Stimulated activated CD8-positive, alpha-beta memory T cell treated with anti-CD3 and anti-CD28 coated beads, Interleukin-12 subunit alpha, Interleukin-12 subunit beta, amount 100 ng/mL, for 24 hours (primary cell): ENCODE measurements around the gene ARHGAP26.

Experiments
- DNase-seq: peaks from one replicate; pipeline ENCODE4 v3.0.0-alpha.2; 2020; ENCODE audit errors: extremely low read depth

ARHGAP26 gene

DNA sequence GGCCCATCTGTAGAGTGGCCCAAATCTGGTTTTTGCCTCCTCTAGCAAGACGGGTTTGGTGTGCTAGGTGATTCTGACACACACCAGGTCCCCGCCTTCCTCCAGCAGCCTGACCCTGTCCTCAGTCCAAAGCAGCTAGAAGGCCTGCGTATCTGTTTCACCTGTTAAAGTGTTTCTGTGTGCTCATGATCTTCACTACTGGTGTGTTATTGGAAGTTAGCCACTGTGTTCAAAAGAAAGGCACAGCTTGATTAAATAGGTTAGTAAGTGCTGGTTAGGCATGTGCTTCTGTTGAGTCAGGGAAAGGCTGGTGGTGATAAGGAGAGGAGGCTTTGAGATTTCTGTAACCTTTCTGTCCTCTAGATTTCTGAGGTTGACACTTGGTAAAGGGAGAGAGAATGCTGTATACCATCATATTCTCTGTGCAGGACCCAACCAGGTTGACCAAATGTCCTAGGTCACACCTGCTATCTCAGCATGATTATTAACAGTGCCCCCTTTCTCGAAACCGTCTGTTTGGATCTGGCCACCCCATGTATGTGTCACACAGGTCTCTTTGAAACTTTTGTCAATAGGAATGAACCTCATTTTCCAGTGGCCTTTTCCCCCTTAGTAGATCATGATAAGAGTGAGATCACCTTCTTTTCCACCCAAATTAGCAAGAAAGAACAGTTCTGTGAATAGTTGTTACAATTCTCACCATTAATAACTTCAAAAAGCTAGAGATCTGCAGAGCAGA lies 58.8 kb downstream of the ARHGAP26 start:
- DNase-seq, result no peak

DNA sequence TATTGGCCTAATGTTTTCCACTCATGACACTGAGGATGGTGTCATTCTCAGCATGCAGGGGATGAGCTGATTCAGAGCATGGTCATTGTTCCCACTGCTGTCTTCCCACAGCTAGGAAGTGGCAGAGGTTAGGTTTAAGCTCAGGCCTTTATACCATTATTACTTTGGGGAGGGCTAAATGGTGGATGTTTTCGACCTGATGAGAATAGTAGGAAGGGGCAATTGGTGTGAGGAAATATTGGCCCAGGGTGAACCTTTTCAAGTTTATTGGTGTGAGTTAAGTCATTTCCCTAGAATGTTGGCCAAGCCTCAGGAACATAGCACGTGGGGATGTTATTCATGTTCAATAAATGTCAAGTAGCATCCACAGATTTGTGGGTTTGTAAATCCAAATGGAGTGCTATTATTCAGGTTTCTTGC lies 59.6 kb downstream of the ARHGAP26 start:
- DNase-seq, result no peak

DNA sequence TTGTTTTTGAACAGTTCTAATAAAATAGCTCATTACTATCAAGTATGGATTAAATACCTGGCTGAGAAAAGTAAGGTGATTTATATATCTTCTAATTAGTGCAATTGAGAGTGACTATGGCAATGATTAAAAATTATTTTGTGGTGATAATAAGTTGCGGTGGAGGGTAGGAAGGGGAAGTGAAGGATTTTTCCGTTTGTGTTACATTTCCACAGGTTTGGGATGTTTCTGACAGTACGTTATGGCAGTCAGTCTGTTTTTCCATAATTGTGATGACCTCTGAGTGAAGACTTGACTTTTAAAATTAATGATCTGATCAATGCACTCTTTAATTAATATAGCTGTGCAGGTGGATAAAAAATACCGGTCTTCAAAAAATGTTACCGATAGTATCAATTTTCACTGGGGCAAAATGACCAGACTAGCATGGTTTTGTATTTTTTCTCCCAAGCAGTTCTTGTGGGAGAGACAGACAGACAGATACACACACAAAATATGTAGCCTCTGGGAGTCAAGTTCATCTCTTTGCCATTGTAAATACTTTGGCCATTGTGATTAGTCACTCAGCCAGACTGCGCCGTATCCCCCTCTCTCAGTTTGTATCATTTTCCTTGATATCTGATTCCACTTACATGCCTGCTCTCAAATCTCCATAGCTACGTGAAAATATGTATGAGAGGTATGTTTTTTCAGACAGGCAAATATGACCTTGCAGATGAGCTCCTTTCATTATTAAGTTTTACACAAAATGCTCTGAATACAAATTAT lies 60.2 kb downstream of the ARHGAP26 start:
- DNase-seq, result no peak

DNA sequence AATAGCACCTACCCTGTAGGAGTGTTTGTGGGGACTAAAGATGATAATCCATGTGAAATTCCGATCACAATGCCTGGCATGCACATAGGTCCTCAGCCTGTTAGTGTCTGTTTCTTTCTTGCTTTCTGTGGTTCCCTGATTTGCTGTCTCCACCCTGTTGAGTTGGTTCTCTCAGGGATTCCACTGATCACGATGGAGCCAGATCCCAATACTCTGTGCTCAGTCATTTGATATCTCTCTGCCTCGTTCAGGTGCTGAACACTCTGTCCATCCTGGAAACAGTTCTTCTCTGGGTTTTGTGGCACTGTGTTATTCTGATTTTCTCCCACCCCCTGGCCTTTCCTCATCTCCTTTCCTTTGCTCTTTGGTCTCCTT lies 60.8 kb downstream of the ARHGAP26 start:
- no peak for DNase-seq

DNA sequence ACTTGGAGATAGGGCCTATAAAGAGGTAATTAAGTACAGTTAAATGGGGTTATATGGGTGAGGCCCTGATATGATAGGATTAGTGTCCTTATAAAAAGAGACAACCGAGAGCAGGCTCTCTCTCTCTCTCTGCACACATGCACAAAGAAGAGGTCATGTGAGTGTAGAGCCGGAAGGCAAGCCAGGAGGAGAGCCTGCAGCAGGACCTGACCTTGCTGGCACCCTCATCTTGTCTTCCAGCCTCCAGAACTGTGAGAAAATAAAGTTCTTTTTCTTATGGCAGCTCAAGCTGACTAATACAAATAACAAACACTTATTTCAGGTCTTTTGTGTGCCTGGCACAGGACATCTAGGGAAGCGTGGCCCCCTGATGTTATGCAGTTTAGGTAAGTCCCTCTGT lies 62.1 kb downstream of the ARHGAP26 start:
- DNase-seq, result no peak

DNA sequence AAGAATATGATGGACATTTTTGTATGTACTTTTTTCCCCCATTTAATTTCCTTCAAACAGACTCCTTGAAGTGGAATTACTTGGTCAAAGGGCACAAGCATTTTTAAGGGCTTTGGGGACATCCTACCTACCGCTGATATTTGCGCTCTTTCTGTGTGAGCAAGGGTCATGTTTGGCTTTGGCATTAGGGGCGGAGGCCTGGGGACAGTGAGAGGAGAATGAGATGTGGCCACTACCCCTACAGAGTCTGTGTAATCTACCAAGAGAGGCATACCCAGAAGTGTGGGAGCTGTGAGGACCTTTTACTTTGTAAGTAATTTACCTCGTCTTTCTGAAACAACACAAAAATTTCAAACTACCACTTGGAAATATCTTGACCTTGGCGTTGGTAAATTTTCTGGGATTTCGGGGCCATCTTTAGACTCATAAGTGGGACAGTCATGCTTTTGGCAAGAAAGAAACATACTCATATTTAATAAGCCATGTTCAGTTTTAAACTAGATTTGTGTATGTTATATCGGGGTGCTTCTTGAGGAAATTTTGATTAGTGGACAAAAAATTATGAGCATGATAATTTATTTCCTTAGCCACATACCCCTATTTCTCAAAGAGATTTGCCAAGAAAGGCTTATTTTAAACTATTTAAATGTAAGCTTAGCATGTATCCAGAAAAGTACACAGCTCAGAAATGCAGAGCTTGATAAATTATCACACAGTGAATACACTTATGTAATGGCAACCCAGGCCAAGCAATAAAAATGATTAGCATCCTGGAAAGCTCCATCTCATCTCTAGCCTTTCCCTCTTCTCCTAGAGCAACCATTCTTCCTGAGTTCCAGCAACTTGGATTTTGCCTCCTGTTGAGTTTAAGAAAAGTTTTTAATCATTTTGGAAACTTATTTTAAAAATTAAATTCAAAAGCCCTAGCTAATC lies 63.6 kb downstream of the ARHGAP26 start:
- DNase-seq, result no peak

DNA sequence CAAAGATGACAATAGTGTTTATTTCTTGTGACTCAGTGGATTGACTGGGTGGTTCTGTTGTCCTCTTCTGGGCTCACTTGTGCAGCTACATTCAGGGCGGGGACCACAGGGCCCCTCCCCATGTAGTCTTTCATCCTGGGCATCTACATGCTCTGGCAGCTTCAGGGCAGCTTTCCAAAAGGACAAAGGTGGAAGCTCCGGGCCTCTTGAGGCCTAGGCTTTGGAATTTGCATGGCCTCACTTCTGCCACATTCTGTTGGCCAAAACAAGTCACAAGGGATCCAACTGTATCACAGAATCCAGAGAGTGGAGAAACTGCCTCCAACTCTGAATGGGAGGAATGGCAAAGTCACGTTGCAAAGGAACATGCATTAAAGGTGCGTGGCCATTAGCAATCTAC lies 64.3 kb downstream of the ARHGAP26 start:
- no peak for DNase-seq

DNA sequence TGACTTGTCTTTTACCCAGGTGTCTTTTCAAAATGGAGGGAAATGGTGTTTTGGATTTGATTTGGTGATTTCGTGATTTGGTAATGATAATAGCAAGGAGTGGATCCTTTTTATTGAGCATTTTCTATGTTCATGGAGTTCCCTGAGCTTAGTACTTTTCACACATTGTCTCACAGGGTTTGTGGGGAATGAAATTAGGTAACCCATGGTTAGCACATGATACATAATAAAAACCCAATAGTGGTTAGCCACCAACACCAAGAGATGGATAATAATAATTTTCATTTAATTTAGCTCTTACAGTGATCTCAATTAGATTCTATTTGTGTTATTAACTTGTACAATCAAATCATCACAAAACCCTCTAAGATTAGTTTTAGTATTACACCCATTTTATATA lies 65.4 kb downstream of the ARHGAP26 start:
- DNase-seq, result no peak

DNA sequence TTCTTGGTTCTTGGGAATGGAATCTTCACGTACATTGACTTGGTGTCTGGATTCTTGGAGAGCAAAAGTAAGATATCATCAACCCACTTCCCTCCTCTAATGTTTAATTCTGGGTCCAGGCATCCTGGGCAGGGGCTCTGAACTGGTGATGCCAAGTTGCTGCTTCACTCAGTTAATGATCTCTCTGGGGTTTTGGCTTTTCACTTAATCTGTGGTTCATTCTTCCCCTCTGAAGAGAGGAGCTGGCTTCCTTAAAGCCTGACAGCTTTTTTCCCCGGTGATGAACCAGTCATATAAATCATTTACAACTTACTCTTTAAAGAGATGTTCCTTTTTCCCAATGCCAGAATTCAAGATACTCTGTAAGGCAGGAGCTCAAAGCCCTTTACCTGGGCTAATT lies 65.9 kb downstream of the ARHGAP26 start:
- DNase-seq, result no peak

DNA sequence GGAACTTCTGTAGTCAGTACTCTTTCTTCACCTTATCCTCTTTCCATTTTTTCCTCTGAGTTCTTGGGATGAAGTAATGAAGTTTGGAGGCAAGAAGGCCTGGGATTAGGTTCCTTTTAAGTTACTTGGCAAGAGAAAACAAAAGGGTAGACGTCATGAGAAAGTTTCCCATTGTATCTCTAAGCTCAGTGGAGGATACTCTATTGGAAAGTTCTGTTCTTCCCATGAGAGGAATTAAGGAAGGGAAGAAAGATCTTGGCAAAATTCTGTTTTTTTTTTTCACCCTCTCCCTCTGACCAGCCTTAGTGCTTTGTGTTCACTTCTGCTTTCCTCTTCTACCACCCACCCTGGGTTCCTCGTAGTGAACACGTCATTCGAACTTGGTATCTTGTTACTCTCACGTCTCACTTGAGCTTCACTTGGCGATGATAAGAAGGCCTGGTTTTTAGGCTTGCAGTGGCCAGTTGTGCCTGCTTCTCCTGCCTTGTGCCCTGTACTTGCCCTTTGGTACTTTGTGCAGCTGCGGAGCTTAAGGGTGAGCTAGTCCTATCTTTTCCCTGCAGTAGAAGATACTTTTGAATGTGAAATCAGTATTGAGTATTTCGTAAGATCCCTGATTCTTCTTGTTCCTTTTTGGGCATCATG lies 67.0 kb downstream of the ARHGAP26 start:
- DNase-seq, result no peak

DNA sequence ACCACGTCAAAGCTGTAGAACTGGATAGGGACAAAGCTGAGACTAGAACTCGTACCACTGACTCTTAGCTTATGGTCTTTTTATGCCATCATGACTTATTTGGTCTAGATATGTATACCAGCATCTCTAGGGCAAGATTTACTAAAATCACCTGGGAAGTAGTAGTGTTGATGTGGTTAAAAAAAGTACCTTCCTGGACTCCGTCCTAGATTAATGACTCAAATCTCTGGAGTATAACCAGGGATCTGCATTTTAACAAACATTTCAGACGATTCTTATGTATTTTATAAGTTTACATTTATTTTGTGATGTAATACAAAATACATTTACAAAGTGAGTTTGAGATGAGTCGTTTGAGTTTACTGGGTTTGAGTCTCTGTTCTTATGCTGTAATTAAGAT lies 68.7 kb downstream of the ARHGAP26 start:
- DNase-seq, result no peak

DNA sequence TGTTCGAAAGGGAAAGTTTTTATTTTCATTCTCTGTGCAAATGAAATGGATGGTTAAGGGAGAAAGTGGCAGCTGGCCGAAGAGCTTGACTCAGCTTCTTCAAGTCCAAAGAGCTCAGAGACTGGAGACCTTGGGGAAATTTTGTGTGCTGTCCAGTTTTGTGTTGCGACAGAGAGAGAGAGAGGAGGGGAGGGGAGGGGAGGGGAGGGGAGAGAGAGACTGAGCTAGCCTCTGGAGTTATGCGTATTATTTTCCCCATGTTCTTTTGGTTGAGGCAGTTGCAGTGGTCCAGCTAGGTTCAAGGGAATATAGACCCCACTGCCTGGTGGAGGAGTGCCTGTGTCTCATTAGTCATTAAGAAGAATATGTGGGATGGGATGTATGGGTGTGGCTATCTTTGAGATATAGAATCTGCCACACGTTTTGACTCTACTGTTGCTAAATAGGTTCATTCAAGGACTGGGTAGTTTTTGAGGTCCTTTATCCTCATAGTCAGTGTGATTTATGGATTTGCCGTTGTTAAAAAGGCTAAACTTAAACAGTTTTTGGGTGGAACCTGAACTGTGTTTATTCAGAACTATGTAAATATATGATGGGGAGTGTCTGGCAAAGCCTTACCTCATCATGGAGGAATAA lies 69.7 kb downstream of the ARHGAP26 start:
- DNase-seq, result no peak

DNA sequence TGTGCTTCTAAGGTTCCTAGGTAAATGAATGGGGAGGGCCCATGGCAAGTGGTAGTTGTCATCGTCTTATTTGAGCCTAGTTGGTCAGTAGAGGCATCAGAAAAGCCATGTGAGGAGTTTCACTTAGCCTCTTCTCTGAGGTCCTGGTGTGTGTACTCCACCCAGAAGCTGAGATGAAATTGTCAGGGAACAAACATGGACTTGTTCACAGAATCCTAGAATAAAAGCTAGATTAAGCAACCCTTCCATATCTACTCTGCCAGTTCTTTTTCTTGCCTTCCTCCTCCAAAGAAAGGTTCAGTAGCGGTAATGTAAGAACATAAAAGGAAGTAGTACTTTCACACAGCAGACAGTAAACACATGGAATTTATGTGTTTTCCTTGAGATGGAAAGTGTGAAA lies 70.4 kb downstream of the ARHGAP26 start:
- DNase-seq, result no peak

DNA sequence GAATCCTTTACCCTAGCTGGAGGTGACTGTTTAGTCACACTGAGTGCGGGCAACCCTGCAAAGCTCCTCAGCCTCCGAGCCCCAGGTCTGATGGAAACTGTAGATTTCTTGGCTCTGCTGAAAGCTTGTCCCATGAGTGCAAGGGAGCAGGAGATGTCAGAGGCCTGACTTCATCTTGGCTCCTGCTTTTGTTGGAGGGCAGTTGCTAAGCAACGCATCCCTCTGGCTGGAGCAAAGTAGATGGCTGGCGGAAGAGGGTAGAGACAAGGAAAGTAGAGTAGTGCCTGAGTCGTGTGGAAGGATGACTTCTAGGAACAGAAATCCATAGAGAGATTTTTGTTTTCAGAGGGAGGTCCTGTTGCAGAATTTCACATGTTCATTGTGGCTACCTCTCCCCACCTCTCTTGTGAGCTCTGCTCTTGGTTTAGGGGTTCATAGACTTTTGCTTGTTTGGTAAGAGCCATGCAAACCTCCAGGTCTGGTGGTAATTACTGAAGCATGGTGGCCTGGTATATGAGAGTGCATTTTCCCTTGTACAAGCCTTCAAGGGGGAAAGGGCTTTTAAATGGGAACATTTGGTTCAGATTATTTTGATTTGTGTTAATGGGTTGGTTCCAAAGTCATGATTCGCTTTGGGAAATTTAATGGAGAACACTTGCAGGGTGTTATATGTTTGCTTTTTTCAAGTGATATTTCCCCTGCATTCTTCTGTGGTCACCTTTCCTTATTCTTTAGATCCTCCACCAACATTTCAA lies 71.5 kb downstream of the ARHGAP26 start:
- no peak for DNase-seq

DNA sequence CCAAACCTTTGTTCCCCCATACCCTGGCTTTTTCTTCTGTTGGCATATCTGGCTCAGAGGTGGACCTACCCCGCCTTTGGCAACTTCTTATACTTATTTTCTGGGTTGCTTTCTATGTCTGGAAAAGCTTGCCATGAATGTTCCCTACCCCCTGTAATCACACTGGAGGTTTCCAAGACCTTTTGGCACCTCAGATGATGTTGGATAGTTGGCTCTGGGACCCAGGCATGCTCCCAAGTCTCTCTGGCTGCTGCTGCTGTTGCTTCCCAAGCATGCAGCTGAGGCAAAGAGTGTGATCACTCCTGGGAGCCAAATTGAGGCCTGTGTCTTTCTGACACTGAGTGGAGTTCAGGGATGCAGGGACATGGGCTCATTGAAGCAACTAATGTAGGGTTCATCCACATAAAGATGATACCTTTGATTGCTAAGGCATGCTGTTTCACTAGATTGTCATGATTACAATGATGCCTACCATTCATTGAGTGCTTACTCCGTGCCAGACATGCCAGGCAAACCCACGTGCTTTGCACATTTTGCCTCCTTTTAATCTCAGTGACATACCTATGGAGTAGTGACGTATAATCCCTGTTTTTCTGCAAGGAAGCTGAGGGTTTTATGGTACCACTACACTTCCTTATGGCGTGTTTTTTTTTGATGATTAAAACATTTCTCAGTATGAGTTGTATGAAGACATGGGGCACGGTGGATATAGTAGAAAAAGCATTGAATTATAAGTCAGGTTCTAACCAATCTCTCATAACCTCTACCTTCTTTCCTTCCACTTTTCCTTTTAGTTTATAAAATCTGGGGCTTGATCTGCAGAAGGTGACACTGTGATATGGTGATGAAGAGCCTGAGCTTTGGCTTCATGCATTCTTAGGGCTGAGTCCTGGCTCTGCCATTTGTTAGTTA lies 73.1 kb downstream of the ARHGAP26 start:
- DNase-seq, result no peak

DNA sequence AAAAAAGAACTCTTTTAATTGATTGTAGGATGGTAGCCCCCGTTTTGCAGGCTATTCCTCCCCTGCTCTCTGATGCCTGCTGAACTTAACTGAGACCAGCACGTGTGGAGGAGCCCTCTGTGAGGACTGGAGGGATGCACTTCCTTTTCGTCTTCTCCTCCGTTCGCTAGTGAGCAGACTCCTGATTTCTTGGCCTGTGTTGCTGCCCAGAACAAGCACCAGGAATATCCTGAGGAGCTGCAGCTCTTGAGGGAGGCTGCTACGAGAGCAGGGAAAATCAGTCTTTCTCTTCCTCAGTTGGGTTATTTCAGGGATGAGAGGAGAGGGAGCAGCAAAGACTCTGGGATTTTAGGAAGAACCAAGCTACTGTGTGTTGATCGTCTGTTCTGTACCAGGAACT lies 74.7 kb downstream of the ARHGAP26 start:
- no peak for DNase-seq

DNA sequence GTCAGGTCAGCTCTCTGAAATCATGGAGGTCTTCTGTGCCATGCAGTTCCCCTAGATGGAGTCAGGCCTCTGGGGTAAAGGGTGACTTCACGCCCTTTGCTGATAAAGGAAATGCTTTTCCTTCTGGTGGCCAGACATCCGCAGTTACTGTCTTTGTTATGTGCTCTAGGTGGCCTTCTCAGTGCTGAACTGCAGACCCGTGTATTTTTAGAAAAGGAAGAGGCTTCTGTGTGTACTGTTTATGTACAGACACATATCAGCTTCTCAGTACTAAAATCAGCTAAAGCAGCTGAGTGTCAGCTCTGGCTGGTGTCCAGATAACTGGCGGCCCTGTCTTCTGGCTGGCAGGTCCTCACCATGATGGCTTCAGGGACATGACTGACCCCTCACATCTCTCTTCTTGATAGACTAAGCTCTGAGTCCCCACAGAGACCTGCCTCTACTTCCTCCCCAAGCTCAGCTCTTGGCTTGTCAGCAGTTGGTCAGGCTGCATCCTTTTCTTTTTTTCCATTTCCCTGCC lies 75.3 kb downstream of the ARHGAP26 start:
- no peak for DNase-seq

DNA sequence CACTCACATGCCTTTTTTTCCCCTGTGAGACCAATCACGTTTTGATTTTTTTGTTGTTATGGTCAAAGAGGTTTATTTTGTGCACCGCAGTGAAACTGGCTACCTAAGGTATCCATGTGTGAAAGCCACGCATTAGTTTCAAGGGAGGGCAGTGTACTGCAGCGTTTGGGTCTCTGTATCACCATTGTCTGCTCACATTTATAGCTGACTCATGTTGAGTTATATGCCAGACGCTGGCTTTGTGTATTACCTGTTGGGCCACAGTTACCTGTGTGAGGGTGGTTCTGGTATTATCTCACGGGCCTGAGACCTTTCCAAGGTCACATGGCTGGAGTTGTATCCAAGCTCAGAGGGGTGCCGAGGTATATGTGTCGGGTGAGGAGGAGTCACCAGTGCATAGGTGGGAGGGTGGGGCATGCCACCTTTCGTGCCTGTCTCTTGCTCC lies 75.8 kb downstream of the ARHGAP26 start:
- DNase-seq, result no peak

DNA sequence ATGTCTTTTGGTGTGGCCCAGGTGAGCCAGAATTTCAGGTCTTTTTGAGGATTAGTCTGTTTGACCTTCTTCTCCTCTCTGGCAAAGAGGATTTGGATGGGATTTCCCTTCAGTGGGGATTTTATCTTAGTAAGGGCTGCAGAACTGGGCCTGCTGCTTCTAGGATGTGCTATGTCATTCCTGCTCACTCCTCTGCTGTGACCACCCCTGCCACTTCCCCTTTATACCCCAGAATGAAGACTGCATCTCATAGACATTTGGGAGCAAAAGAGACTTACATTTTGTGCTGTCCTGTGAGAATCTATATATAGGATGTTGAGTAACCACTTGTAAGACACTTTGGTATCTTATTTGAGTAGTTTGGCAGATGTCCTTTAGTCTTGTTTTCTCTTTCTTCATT lies 76.2 kb downstream of the ARHGAP26 start:
- DNase-seq, result no peak
